ENCODE measurements around the gene SHISA9.

The SHISA9 gene

DNA sequence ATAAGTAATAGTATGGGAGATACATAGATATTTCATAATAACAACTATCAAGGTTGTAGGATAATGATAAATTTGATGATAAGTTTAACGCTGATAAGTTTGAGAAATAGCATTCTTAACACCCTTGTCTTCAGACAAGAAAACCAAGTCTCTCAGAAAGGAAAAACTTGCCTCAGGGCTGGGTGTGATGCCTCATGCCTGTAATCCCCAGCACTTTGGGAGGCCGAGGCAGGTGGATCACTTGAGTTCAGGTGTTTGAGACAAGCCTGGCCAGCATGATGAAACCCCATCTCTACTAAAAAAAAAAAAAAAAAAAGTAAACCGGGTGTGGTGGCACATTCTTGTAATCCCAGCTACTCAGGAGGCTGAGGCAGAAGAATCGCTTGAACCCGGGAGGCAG, 90.7 kb downstream of the SHISA9 start:
- FAIRE-seq (no peak), DNase-seq (ENCODE audit: insufficient read length, low spot score) (no peak)
- TF ChIP-seq, protein P1, sequence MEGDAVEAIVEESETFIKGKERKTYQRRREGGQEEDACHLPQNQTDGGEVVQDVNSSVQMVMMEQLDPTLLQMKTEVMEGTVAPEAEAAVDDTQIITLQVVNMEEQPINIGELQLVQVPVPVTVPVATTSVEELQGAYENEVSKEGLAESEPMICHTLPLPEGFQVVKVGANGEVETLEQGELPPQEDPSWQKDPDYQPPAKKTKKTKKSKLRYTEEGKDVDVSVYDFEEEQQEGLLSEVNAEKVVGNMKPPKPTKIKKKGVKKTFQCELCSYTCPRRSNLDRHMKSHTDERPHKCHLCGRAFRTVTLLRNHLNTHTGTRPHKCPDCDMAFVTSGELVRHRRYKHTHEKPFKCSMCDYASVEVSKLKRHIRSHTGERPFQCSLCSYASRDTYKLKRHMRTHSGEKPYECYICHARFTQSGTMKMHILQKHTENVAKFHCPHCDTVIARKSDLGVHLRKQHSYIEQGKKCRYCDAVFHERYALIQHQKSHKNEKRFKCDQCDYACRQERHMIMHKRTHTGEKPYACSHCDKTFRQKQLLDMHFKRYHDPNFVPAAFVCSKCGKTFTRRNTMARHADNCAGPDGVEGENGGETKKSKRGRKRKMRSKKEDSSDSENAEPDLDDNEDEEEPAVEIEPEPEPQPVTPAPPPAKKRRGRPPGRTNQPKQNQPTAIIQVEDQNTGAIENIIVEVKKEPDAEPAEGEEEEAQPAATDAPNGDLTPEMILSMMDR (IDR thresholded peaks at IDR 0.05; ENCODE audit: insufficient read depth, missing control alignments), result no peak

DNA sequence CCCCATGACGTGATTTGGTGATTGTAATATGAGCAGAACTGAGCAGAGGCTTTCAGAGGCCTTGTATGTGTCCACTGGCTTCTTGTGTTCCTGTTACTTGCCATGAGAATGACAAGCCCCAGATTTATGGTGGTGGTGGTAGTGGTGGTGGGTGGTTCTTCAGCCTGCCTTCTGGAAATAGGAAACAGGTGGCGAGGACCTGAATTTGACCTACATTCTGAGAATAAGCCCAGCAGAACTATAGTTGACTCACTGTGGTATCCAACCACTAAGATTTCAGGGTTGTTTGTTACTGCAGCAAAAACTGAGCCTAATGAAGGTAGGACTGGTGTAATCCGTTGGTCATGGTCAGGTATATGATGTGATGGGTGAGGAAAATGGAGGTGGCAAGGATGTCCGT, 93.0 kb downstream of the SHISA9 start:
- TF ChIP-seq, protein P1 (IDR thresholded peaks at IDR 0.05; ENCODE audit: insufficient read depth, missing control alignments), result no peak
- FAIRE-seq (no peak), DNase-seq (ENCODE audit: insufficient read length, low spot score) (no peak)

DNA sequence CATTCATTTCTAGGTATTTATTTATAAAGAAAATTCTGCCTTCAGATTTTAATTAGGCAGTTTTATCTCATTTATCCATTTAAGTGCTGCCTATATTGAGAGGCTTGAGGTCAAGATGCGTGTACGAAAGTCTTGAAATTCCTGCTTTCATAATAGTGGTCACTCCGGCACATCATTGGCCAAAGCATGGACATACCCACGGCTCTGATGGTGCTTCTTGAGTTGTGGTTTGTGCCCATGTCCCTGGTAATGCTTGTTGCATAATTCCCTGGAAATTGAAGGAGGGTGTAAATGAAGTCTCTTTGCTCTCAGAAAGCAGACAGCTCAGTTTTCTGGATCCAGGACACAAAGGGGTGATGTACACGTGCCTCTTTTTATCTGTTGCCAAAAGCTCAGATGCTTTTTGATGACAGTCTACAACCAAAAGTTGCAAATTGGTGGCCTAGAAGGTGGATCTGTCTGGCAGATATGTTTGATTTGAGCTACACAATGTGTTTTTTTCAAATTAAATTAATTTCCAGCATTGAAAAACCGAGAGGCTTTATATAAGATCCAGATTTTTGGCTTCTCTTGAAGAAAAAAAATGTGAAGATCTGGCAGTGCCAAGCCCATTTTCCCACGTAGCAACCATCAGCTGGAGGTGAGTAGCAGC, 94.4 kb downstream of the SHISA9 start:
- FAIRE-seq (no peak), DNase-seq (ENCODE audit: insufficient read length, low spot score) (no peak)
- TF ChIP-seq, protein P1 (IDR thresholded peaks at IDR 0.05; ENCODE audit: insufficient read depth, missing control alignments), result no peak

DNA sequence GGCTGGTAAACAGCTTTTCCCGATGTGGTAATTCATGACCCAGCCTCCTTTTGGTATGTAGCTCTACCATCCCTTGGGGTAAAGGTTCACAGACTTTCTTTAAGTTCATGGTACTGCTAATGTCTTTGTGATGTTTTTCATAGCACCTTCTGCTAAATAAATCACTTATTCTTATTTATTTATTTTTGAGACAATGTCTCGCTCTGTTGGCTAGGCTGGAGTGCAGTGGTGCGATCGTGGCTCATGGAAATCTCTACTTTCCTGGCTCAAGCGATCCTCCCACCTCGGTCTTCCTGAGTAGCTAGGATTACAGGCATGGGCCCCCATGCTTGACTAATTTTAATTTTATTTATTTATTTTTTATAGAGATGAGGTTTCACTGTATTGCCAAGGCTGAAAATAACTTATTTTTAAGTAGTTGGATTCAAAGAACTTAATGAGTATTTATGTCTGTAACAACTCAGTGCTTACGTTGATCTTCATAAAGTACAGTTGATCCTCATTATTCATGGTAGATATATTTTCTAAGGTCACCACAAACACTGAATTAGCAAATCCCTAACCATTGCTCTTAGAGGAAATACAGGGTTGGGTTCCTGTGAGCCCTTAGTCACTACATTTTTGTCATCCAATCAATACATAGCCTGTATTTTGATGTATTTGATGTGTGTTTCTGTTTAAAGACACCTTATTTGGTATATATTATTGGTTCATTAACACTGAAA, 97.1 kb downstream of the SHISA9 start:
- TF ChIP-seq, protein P1 (IDR thresholded peaks at IDR 0.05; ENCODE audit: insufficient read depth, missing control alignments), result no peak
- no peak for FAIRE-seq

DNA sequence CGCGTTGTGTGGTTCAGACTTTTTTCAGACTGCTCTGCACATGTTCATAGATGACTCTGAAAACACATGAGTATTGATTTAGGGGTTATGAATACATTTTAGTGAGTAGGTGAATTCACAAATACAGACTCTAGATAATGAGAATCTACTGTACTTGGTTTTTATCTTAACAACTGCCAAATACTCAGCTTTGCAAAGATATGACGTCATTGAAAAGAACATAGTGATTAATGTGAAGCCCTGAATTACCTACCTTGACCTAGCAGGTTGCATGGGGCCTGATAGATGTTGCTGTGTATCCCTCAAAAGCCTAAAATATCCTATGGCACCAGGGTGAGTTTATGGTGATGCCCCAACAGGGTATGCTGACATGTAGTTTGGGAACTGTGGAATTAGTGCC, 98.0 kb downstream of the SHISA9 start:
- no peak for FAIRE-seq
- no peak for DNase-seq (ENCODE audit: insufficient read length, low spot score)
- TF ChIP-seq, protein P1 (IDR thresholded peaks at IDR 0.05; ENCODE audit: insufficient read depth, missing control alignments), result no peak

More for the DNA sequence above, 97.1 kb downstream of the SHISA9 start:
- no peak for DNase-seq (ENCODE audit: insufficient read length, low spot score)

DNA sequence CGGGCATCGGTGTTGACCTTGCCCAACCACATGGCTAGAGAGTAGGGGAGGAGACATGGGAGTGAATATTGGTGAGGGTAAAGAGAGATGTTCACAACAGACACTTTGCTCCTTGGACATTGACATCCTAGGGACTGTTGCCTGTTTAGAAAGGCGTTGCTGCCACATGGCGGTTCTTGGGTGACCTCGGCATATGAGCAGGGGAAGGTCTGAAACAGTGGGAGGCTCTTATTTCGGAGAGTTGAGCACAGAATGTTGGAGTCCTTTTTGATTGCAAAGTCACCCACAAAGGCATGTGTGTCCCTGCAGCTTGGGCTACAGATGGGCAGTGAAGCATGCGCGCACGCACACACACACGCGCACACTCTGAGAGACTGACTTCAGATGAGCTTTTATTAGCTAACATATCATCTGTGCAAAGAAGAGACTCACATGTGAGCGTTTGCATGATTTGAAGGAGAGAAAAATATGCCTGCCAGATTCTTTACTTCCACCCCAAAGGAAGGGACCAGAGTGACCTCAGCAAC, 104.4 kb downstream of the SHISA9 start:
- TF ChIP-seq, protein P1 (IDR thresholded peaks at IDR 0.05; ENCODE audit: insufficient read depth, missing control alignments), result no peak
- DNase-seq (ENCODE audit: insufficient read length, low spot score) (no peak), FAIRE-seq (no peak)

DNA sequence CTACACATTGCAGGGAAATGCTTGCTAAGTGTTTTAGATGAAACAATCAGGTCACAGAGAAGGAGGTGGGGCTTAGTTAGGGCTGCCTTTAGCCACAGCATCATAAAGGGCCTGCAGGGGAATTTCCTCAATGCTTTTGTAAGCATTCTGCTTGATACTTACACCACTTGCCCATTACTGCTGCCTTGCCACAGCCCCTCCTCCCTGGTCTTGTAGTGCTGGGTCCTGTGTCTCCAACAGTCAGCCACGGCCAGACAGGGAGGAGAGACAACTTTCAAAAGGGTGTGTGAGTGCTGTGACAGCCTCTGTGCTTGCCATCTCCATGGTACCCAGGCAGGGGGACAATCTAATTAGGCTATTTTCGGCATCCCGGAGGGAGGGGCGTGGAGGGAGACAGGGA, 111.2 kb downstream of the SHISA9 start:
- FAIRE-seq (no peak), DNase-seq (ENCODE audit: insufficient read length, low spot score) (no peak)
- TF ChIP-seq, protein P1 (IDR thresholded peaks at IDR 0.05; ENCODE audit: insufficient read depth, missing control alignments), result no peak
